ENCODE measurements around the gene CFAP99.

- no peak for TF ChIP-seq CTCF (IDR thresholded peaks at IDR 0.05; ENCODE audit: borderline replicate concordance, extremely low read depth, low read length, poor library complexity, severe bottlenecking)
- no peak for TF ChIP-seq EZH2 (IDR thresholded peaks at IDR 0.05; ENCODE audit: borderline replicate concordance, low read depth, low read length, severe bottlenecking)
Measured at GRCh38 chr4:2487632-2488031, 68.9 kb downstream of the CFAP99 start.
